Keratinocyte (primary cell): ENCODE results near the gene SPECC1L.
"Not testable (repeated sequence)": the region's sequence is repeated elsewhere in the genome, so short reads cannot be mapped to it uniquely, and the experiment has no call there.

ENCODE experiments used
- EZH2 ChIP-seq: IDR thresholded peaks from one replicate; pipeline ENCODE4 v1.6.1; 2012; ENCODE audit warnings: inconsistent platforms, mild to moderate bottlenecking, low read length, moderate library complexity
- TF ChIP-seq, protein P1 (sequence below), 3 experiments: IDR thresholded peaks in 1 of 3; conservative IDR thresholded peaks in 1 of 3; optimal IDR thresholded peaks in 1 of 3; 2 replicates in 2 of 3; 3 replicates in 1 of 3; pipeline versions ENCODE3 to v1.5.1; 2011; ENCODE audit warnings: low read length in 3 of 3, mild to moderate bottlenecking in 3 of 3, moderate library complexity in 2 of 3, control low read depth in 1 of 3, inconsistent platforms in 1 of 3; ENCODE audit not compliant: insufficient read depth in 2 of 3; ENCODE audit errors: extremely low read depth in 1 of 3

DNA sequence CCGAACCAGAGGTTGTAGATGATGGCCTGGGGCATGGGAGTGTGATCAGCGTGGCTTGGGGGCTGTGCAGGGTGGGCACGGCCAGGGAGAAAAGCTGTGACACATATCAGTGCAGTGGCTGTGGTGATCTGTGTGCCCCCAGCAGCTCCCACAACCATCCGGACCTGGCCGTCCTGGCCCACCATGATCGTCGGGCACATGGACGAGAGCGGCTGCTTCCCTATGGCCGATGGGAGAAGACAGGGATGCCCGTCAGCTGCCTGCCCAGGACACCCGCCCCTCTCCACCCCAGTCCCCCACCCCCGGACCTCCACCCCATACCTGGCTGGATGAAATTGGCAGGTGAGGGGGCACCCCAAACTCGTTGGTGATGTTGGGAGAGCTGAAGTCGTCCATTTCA lies 22.0 kb upstream of the SPECC1L start:
- TF ChIP-seq EZH2, result not testable (repeated sequence)
- TF ChIP-seq, protein P1, sequence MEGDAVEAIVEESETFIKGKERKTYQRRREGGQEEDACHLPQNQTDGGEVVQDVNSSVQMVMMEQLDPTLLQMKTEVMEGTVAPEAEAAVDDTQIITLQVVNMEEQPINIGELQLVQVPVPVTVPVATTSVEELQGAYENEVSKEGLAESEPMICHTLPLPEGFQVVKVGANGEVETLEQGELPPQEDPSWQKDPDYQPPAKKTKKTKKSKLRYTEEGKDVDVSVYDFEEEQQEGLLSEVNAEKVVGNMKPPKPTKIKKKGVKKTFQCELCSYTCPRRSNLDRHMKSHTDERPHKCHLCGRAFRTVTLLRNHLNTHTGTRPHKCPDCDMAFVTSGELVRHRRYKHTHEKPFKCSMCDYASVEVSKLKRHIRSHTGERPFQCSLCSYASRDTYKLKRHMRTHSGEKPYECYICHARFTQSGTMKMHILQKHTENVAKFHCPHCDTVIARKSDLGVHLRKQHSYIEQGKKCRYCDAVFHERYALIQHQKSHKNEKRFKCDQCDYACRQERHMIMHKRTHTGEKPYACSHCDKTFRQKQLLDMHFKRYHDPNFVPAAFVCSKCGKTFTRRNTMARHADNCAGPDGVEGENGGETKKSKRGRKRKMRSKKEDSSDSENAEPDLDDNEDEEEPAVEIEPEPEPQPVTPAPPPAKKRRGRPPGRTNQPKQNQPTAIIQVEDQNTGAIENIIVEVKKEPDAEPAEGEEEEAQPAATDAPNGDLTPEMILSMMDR (optimal IDR thresholded peaks at IDR 0.05 in 1 of 3, IDR thresholded peaks at IDR 0.05 in 1 of 3, conservative IDR thresholded peaks at IDR 0.05 in 1 of 3; ENCODE audit: extremely low read depth in 1 of 3, insufficient read depth in 2 of 3, low read length in 3 of 3), result not testable (repeated sequence)
